Panc1 (cell line): ENCODE data around the gene WWTR1. TPM values are rescaled to one million over a fixed set of nuclear protein-coding genes. Genes with fewer than 3 reads are reported as not detected.

Experiments used
- ATAC-seq: fragments of 200-7000 bp; cut with Tn5 transposase; 2 replicates; pipeline ENCODE4 v1.9.1; 2020; ENCODE audit warnings: mild to moderate bottlenecking, moderate library complexity
- BruUV-seq: library from RNA; stranded (reverse); fragments of 400-500 nt; replicated peaks from 2 replicates; lab custom pipeline; 2021; lab: Mats Ljungman, UMichigan
- CTCF ChIA-PET: fragments of 300-600 bp; sonication (Branson Sonifier 250); formaldehyde crosslinking; loops from one replicate; lab custom pipeline; 2022; ENCODE audit warnings: antibody characterized with exemption; lab: Charles Lee
- POLR2A ChIA-PET: fragments of 300-600 bp; sonication (Branson Sonifier 250); formaldehyde crosslinking; loops from one replicate; lab custom pipeline; 2022; ENCODE audit warnings: antibody characterized with exemption; lab: Charles Lee
- DNase-seq: peaks from one replicate; pipeline ENCODE4 v3.0.0-alpha.2; 2010; ENCODE audit warnings: low read depth, low spot score
- H3K27ac ChIP-seq: 2 replicates; pipeline ENCODE4 v1.5.1; 2011; ENCODE audit warnings: mild to moderate bottlenecking, low read length, inconsistent platforms
- H3K27me3 ChIP-seq: fragments of 200-500 bp; sonication (Bioruptor generic); 2 replicates; pipeline ENCODE4 v1.6.0; 2014; ENCODE audit warnings: low read length, inconsistent platforms; ENCODE audit not compliant: control insufficient read depth, insufficient read depth
- H3K36me3 ChIP-seq: fragments of 200-500 bp; sonication (Bioruptor generic); 2 replicates; pipeline ENCODE4 v1.5.1; 2014; ENCODE audit warnings: inconsistent platforms, mild to moderate bottlenecking, low read length, moderate library complexity; ENCODE audit not compliant: control insufficient read depth, insufficient read depth
- H3K4me1 ChIP-seq: 2 replicates; pipeline ENCODE4 v1.5.1; 2011; ENCODE audit warnings: inconsistent platforms, mild to moderate bottlenecking, low read length, moderate library complexity; ENCODE audit not compliant: control insufficient read depth, insufficient read depth
- H3K4me3 ChIP-seq, 2 experiments: 2 replicates each; pipeline ENCODE4 v1.5.1; 2011 to 2012; ENCODE audit warnings: low read depth in 2 of 2, low read length in 2 of 2, mild to moderate bottlenecking in 2 of 2, inconsistent platforms in 1 of 2, moderate library complexity in 1 of 2
- H3K9me3 ChIP-seq: fragments of 200-500 bp; sonication (Bioruptor generic); 2 replicates; pipeline ENCODE4 v1.5.1; 2014; ENCODE audit warnings: low read depth, mild to moderate bottlenecking, inconsistent platforms, low read length, moderate library complexity; ENCODE audit not compliant: control insufficient read depth, insufficient read depth
- POLR2AphosphoS5 ChIP-seq: IDR thresholded peaks from 2 replicates; pipeline ENCODE4 v1.6.1; 2012; ENCODE audit warnings: mild to moderate bottlenecking, low read depth, low read length, moderate library complexity
- REST ChIP-seq, 2 experiments: IDR thresholded peaks; 2 replicates each; pipeline ENCODE4 v1.6.1; 2011 to 2012; ENCODE audit warnings: low read depth in 2 of 2, control low read depth in 1 of 2, low read length in 1 of 2, mild to moderate bottlenecking in 1 of 2, moderate library complexity in 1 of 2; ENCODE audit not compliant: insufficient read depth in 1 of 2
- SIN3A ChIP-seq: IDR thresholded peaks from 2 replicates; pipeline ENCODE4 v1.6.1; 2012; ENCODE audit warnings: low read depth, mild to moderate bottlenecking, low read length, moderate library complexity, borderline replicate concordance; ENCODE audit not compliant: insufficient read depth
- TCF7L2 ChIP-seq: IDR thresholded peaks from 2 replicates; pipeline ENCODE4 v1.6.1; 2011; ENCODE audit warnings: mild to moderate bottlenecking, low read depth, low read length, inconsistent platforms
- in situ Hi-C: cut with HindIII; loops from 2 replicates; pipeline ENCODE4 v1.10.0; 2016; ENCODE audit warnings: low sequenced_read_pairs, low pct_unique_long_range_greater_than_20kb
- intact Hi-C: fragments of 100-400 bp; cut with micrococcal nuclease; formaldehyde crosslinking; loops from one replicate; pipeline ENCODE4 v1.10.0; 2022; ENCODE audit not compliant: unreplicated experiment
- total RNA-seq: library from RNA; stranded (reverse); gene quantifications from one replicate; pipeline ENCODE4 v1.2.1, GENCODE V29; 2021; ENCODE audit not compliant: unreplicated experiment
- TF ChIP-seq, protein P1 (sequence below): fragments of 450-650 bp; IDR thresholded peaks from 2 replicates; pipeline ENCODE4 v1.5.1; 2017; ENCODE audit warnings: mild to moderate bottlenecking

Gene WWTR1
- total RNA-seq, 1 experiment from 2014 or later = 298 TPM

DNA sequence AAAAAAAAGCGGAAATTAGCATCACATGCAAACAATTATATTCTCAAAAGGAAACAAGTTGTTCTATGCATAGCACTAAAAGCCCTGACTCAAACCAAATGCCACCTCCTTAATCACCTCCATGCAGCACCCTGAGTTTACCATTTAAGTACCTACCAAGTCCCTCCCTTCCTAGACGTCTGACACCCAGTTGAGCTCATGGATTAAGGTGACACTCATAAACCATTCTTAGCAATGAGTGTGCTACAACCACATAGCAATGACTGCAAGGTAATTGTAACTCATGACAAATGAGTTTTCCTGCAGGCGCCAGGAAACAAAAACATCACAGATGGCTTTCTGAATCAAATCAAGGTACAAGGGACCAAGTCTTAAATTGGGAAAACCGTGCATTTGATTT is 32.0 kb downstream of the WWTR1 start:
- Histone ChIP-seq H3K4me3 (no peak overlapping the region), H3K9me3 (no peaks in the 10 kb centered on the region), H3K27me3 (no peaks in the 10 kb centered on the region), H3K4me1 (peaks cover 83% of the 10 kb centered on the region), H3K27ac (peak overlapping the region; percentile 79), H3K36me3 (peaks cover 6% of the 10 kb centered on the region; the same call in 1 of the 2 replicates)
- intact Hi-C loops = no loop called here
- no peak for TF ChIP-seq TCF7L2
- no peak for TF ChIP-seq SIN3A
- no peak for TF ChIP-seq POLR2AphosphoS5
- TF ChIP-seq REST (IDR thresholded peaks at IDR 0.05; ENCODE audit: insufficient read depth in 1 of 2, low read depth in 2 of 2, low read length in 1 of 2) = no peak
- TF ChIP-seq, protein P1, sequence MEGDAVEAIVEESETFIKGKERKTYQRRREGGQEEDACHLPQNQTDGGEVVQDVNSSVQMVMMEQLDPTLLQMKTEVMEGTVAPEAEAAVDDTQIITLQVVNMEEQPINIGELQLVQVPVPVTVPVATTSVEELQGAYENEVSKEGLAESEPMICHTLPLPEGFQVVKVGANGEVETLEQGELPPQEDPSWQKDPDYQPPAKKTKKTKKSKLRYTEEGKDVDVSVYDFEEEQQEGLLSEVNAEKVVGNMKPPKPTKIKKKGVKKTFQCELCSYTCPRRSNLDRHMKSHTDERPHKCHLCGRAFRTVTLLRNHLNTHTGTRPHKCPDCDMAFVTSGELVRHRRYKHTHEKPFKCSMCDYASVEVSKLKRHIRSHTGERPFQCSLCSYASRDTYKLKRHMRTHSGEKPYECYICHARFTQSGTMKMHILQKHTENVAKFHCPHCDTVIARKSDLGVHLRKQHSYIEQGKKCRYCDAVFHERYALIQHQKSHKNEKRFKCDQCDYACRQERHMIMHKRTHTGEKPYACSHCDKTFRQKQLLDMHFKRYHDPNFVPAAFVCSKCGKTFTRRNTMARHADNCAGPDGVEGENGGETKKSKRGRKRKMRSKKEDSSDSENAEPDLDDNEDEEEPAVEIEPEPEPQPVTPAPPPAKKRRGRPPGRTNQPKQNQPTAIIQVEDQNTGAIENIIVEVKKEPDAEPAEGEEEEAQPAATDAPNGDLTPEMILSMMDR = no peak
- DNase-seq = no peak
- peak; percentile 62 for ATAC-seq
- ChIA-PET CTCF (interaction anchor here (0.7 kb wide), 2 partner anchors 29 to 746 kb away, joined by 5 to 6 read pairs; no protein-coding TSS in a partner anchor), POLR2A (interaction anchor here (0.5 kb wide), 1 partner anchor 22 kb away, joined by 4 read pairs; no protein-coding TSS in a partner anchor)
- no TSS peak for BruUV-seq
- in situ Hi-C loops = no loop called here

- H3K4me3 ChIP-seq = no peak overlapping the region
- H3K27ac ChIP-seq = peak overlapping the region; percentile 100
- H3K4me1 ChIP-seq = peaks cover 84% of the 10 kb centered on the region
- intact Hi-C loops = no loop called here
- H3K9me3 ChIP-seq = no peaks in the 10 kb centered on the region
- TF ChIP-seq POLR2AphosphoS5 = no peak
- TF ChIP-seq TCF7L2 = no peak
- POLR2A ChIA-PET = interaction anchor here (0.7 kb wide), 1 partner anchor 19 kb away, joined by 11 read pairs; no protein-coding TSS in a partner anchor
- no peak for DNase-seq
- peaks cover 3% of the 10 kb centered on the region; the same call in 1 of the 2 replicates for H3K36me3 ChIP-seq
- in situ Hi-C loops = no loop called here
- no peaks in the 10 kb centered on the region for H3K27me3 ChIP-seq
- BruUV-seq = no TSS peak
- 0 out of 2 replicates have a peak, but pooled peaks have one; percentile 5 for ATAC-seq
- CTCF ChIA-PET = interaction anchor here (0.6 kb wide), 1 partner anchor 623 kb away, joined by 4 read pairs; no protein-coding TSS in a partner anchor
These were observed 34.0 kb downstream of the WWTR1 start for GRCh38 chr3:149623824-149624223.
